ENCODE data around the gene ZFHX2.

The ZFHX2 gene

GRCh38 chr14:23513818-23514643 is 37.5 kb downstream of the ZFHX2 start:
- DNase-seq: no peak

DNA sequence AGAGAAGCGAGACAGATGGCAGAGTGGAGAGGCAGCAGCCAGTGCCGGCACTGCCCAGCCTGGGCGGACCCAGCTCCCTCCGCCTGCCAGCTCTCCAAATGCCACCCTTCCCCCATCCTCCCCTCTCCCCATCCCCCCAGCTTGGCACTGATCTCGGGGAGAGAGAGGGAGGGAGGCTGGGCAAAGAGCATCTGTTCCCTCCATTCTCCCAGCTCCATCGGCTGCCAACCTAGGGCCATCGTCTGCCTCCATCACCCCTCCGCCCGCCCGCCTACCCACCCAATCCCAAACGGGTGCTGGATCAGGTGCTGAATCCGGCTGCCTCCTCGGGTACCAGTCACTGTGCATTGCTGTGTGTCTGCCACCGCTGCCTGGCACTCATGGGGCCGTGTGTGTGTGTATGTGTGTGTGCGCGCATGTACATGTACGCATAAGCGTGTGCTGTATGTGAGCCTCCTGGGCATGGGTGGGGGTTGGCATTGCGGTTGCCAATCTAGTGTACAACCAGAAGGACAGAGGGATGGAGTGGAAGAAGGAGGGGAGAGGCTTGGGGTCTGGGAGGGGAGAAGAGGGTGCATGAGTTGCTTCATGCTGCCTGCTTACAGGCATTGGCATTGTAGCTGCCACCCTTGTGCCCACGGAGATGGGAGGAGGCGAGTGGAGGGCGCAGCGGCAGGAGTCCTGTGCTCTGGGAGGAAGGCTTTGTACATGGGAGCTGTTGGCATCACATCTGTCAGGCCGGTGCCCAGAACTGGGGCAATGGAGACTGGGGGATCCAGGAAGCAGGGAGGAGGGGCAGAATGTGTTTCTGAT is 38.4 kb downstream of the ZFHX2 start:
- DNase-seq: no peak

- DNase-seq: no peak
Observed at GRCh38 chr14:23512156-23512555, 39.4 kb downstream of the ZFHX2 start.

- DNase-seq: no peak
Observed at GRCh38 chr14:23494223-23494622, 57.3 kb downstream of the ZFHX2 start.

GRCh38 chr14:23492618-23493272 is 58.8 kb downstream of the ZFHX2 start:
- DNase-seq: no peak

DNA sequence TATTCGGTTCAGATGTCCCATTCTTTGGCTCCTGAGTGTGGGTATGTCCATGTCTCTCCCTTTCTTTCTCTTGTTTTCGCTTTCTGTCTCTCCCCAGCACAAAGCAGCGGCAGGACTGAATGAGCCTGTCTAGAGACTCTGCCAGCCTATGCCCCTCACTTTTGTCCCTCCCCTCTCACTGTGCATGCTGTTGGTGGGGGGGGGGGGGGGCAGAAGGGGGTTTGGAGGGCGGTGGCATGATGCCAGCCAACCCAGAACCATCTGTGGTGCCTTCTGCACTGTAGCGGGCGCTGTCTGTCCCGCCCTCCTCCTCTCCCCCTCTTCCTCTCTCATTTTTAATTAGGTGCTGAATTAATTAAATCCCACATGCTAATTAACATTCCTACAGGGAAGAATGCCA is 64.3 kb downstream of the ZFHX2 start:
- DNase-seq: no peak

DNA sequence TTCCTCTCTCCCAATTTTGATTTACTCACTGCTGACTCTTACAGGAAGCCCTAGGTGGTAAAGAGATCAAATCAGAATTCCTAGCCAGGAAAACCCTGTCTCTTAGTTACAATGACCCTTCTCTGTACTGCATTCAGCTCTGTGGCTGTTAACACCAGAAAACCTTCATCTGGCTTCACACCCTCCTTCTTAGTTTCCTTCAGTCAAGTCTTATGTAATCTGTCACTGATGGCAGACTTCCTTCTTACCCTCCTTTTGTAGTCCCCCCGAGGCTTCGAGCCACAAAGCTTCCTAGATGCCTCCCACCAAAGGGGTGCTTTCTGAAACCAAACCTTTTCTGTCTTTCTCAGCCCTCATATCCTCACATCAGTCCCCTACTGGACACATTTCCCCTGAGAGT is 65.5 kb downstream of the ZFHX2 start:
- DNase-seq: no peak

- DNase-seq: no peak
Observed at GRCh38 chr14:23485326-23485725, 66.2 kb downstream of the ZFHX2 start.

GRCh38 chr14:23483236-23483854 is 68.2 kb downstream of the ZFHX2 start:
- no peak for DNase-seq

DNA sequence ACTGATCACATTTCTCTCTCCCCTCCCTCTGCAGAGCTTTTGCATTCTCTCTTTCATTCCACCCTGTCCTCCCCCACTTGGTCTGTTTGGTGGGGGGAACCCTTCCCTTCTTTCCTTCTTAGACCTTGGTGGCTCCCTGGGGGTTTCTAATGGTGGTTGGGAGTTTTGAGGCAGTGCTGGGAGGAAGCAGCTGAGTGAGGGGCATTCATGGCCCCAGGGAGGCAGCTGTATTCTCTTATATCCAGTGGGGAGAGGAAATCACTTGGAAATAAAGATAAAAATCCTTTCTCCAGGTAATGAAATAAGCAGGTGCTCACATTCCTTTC is 68.8 kb downstream of the ZFHX2 start:
- no peak for DNase-seq

DNA sequence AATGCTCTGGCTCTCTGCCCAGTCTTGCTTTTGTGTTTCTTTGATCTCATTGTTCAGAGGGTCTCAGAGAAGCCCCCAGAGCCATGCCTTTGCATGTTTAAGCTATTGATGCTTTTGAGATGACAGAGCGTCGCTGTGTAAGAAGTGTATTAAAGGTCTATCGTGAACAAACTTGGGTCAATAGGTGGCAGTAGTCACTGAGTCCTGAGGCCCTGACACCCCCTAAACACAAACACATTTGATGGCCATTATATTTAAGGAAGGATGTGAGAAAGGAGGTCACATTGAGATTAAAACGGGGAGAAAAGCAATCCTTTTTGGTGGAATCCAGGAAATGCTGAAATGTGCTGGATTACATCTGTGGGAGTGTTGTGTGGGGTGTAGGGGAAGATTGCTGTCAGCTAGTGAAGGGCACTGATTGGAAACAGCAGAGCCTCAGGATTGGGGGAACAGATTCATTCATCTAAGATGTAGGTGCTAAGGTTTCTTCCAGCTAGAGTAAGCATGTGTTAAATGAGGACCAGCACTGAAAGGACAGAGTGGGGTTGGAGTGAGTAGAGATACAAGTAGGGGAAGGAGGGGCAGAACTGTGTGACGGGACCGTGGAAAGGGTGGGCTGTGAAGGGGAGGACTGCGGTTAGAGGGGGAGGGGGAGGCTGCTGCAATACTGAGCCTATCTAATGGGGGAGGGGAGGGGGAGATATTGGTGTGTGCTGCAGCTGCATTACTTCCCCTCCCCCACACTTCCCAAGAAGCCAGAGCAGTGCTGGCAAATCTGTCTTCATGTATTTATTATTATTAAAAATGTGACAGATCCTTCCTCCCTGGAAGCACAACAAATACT is 69.4 kb downstream of the ZFHX2 start:
- DNase-seq: no peak

GRCh38 chr14:23481362-23481970 is 70.1 kb downstream of the ZFHX2 start:
- no peak for DNase-seq

- DNase-seq: peak; percentile 57 to 73
Observed at GRCh38 chr14:23478109-23478759, 73.3 kb downstream of the ZFHX2 start.

DNA sequence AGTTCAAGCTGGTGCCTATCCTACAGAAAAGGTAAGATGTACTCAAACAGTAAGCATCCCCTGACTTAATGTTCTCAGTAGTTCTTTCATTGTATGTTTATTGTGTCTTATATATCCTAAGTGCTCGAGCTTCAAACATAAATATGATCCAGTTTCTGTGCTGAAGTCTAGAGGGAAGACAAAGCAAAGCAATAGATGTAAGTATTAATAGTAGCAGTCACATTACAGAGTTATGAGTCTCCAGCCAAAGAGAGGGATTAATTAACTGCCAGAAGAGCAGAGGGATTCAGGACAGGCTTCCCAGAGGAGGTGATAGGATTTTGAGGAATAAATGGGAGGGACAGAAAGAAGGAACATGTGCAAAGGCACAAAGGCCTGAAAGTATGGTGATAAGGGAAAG is 80.6 kb downstream of the ZFHX2 start:
- DNase-seq: no peak

Data from activated CD4-positive, alpha-beta T cell treated with anti-CD3 and anti-CD28 coated beads for 4 hours (primary cell).